ENCODE results near the gene CST11.
"Not testable (repeated sequence)": the region's sequence is repeated elsewhere in the genome, so short reads cannot be mapped to it uniquely, and the experiment has no call there.

Gene CST11

GRCh38 chr20:23452776-23453175 lies at the start of gene CST11:
TSS of gene CST11 (minus strand) at chr20:23452876. CDS start at chr20:23452811, 65 bp downstream.
- no peak for DNase-seq (ENCODE audit: low spot score)

- DNase-seq (ENCODE audit: low spot score): peak; percentile 1
Observed at GRCh38 chr20:23501926-23502325, 49.2 kb upstream of the CST11 start.

- no peak for DNase-seq (ENCODE audit: low spot score)
Observed at GRCh38 chr20:23497536-23497935, 44.9 kb upstream of the CST11 start.

GRCh38 chr20:23493172-23493772 lies 40.6 kb upstream of the CST11 start:
- no peak for DNase-seq (ENCODE audit: low spot score)

GRCh38 chr20:23492292-23492691 lies 39.6 kb upstream of the CST11 start:
- DNase-seq (ENCODE audit: low spot score): no peak

GRCh38 chr20:23490817-23491216 lies 38.1 kb upstream of the CST11 start, which contains the start of gene CST8:
TSS of gene CST8 (plus strand) at chr20:23491117. CDS start at chr20:23491668, 551 bp downstream.
- DNase-seq (ENCODE audit: low spot score): no peak

GRCh38 chr20:23488996-23489395 lies 36.3 kb upstream of the CST11 start:
- DNase-seq (ENCODE audit: low spot score): no peak

GRCh38 chr20:23488470-23488869 lies 35.8 kb upstream of the CST11 start:
- DNase-seq (ENCODE audit: low spot score): no peak

- DNase-seq (ENCODE audit: low spot score): no peak
Observed at GRCh38 chr20:23484081-23484480, 31.4 kb upstream of the CST11 start.

GRCh38 chr20:23482138-23482537 lies 29.5 kb upstream of the CST11 start:
- no peak for DNase-seq (ENCODE audit: low spot score)

- DNase-seq (ENCODE audit: low spot score): no peak
Observed at GRCh38 chr20:23479043-23479442, 26.4 kb upstream of the CST11 start.

GRCh38 chr20:23477223-23477622 lies 24.5 kb upstream of the CST11 start:
- DNase-seq (ENCODE audit: low spot score): no peak

GRCh38 chr20:23476015-23476754 lies 23.5 kb upstream of the CST11 start:
- no peak for DNase-seq (ENCODE audit: low spot score)

GRCh38 chr20:23475395-23475794 lies 22.7 kb upstream of the CST11 start:
- DNase-seq (ENCODE audit: low spot score): no peak

- DNase-seq (ENCODE audit: low spot score): not testable (repeated sequence)
Observed at GRCh38 chr20:23473293-23473692, 20.6 kb upstream of the CST11 start.

- DNase-seq (ENCODE audit: low spot score): not testable (repeated sequence)
Observed at GRCh38 chr20:23472306-23472705, 19.6 kb upstream of the CST11 start.

- not testable (repeated sequence) for DNase-seq (ENCODE audit: low spot score)
Observed at GRCh38 chr20:23466961-23467360, 14.3 kb upstream of the CST11 start.

GRCh38 chr20:23461180-23461579 lies 8.5 kb upstream of the CST11 start:
- DNase-seq (ENCODE audit: low spot score): no peak

- DNase-seq (ENCODE audit: low spot score): no peak
Observed at GRCh38 chr20:23459461-23460150, 6.9 kb upstream of the CST11 start.

- no peak for DNase-seq (ENCODE audit: low spot score)
Observed at GRCh38 chr20:23456873-23457272, 4.2 kb upstream of the CST11 start.

GRCh38 chr20:23456409-23456808 lies 3.7 kb upstream of the CST11 start:
- no peak for DNase-seq (ENCODE audit: low spot score)

- no peak for DNase-seq (ENCODE audit: low spot score)
Observed at GRCh38 chr20:23455639-23456038, 3.0 kb upstream of the CST11 start.

GRCh38 chr20:23454816-23455215 lies 2.1 kb upstream of the CST11 start:
- no peak for DNase-seq (ENCODE audit: low spot score)
